K562 (cell line): ENCODE results near the gene HOXB4. TPM values are rescaled to one million over a fixed set of nuclear protein-coding genes. Genes with fewer than 3 reads are reported as not detected.

Experiments
- CBX2 ChIP-seq: fragments of 200-600 bp; sonication (generic); IDR thresholded peaks from one replicate; pipeline ENCODE4 v1.6.1; 2012; ENCODE audit warnings: mild to moderate bottlenecking, low read length, inconsistent platforms; ENCODE audit not compliant: insufficient read depth, poor library complexity, severe bottlenecking
- CLOCK ChIP-seq: fragments of 250-450 bp; sonication (Bioruptor Pico); IDR thresholded peaks from 2 replicates; pipeline ENCODE4 v1.4.0; 2020; ENCODE audit warnings: mild to moderate bottlenecking, moderate library complexity, borderline replicate concordance
- CXXC5 ChIP-seq: fragments of 250-450 bp; sonication (Bioruptor Pico); IDR thresholded peaks from 2 replicates; pipeline ENCODE4 v1.8.0; 2022; ENCODE audit warnings: inconsistent platforms, mild to moderate bottlenecking, moderate library complexity
- E2F3 ChIP-seq: fragments of 250-450 bp; sonication (Bioruptor Pico); IDR thresholded peaks from 2 replicates; pipeline ENCODE4 v1.4.0; 2020; ENCODE audit warnings: mild to moderate bottlenecking
- EGR1 ChIP-seq: fragments of 450-650 bp; conservative IDR thresholded peaks from 2 replicates; pipeline ENCODE4 v1.6.1; 2017; ENCODE audit warnings: mild to moderate bottlenecking
- EP400 ChIP-seq: fragments of 450-650 bp; IDR thresholded peaks from 2 replicates; pipeline ENCODE4 v1.6.1; 2017; ENCODE audit warnings: antibody characterized with exemption, mild to moderate bottlenecking, moderate library complexity
- ETV1 ChIP-seq: fragments of 450-650 bp; conservative IDR thresholded peaks from 2 replicates; pipeline ENCODE4 v1.6.1; 2016; ENCODE audit warnings: missing genetic modification characterization, control low read depth, low read depth, missing compliant biosample characterization
- GABPB1 ChIP-seq: sonication (generic); formaldehyde crosslinking; IDR thresholded peaks from 2 replicates; pipeline ENCODE4 v1.8.0; 2022; ENCODE audit warnings: mild to moderate bottlenecking, missing genetic modification reagents
- HDAC2 ChIP-seq: fragments of 450-650 bp; IDR thresholded peaks from 2 replicates; pipeline ENCODE4 v1.6.1; 2016; ENCODE audit warnings: mild to moderate bottlenecking
- KHSRP ChIP-seq: fragments of 450-650 bp; IDR thresholded peaks from 2 replicates; pipeline ENCODE4 v1.6.1; 2017
- POLR2A ChIP-seq: fragments of 450-650 bp; conservative IDR thresholded peaks from 2 replicates; pipeline ENCODE4 v1.6.1; 2016
- POLR2H ChIP-seq: IDR thresholded peaks from 2 replicates; pipeline ENCODE4 v1.6.1; 2016; ENCODE audit warnings: missing genetic modification characterization, low read depth, mild to moderate bottlenecking, control low read depth, missing compliant biosample characterization, moderate library complexity
- POU5F1 ChIP-seq: fragments of 150-350 bp; IDR thresholded peaks from 2 replicates; pipeline ENCODE4 v1.6.1; 2014; ENCODE audit warnings: borderline replicate concordance, low read length, low read depth, mild to moderate bottlenecking; ENCODE audit not compliant: partially characterized antibody
- PTTG1 ChIP-seq: fragments of 450-650 bp; IDR thresholded peaks from 2 replicates; pipeline ENCODE4 v1.6.1; 2016; ENCODE audit warnings: low read depth, mild to moderate bottlenecking, missing genetic modification characterization, missing compliant biosample characterization
- SAP30 ChIP-seq: fragments of 200-600 bp; sonication (generic); IDR thresholded peaks from 2 replicates; pipeline ENCODE4 v1.6.1; 2012; ENCODE audit warnings: borderline replicate concordance, low read depth, mild to moderate bottlenecking, moderate library complexity, low read length, control low read depth, inconsistent platforms; ENCODE audit not compliant: insufficient read depth, poor library complexity, severe bottlenecking
- SLC30A9 ChIP-seq: fragments of 250-450 bp; sonication (Bioruptor Pico); IDR thresholded peaks from 2 replicates; pipeline ENCODE4 v1.8.0; 2022; ENCODE audit warnings: mild to moderate bottlenecking, moderate library complexity
- SP2 ChIP-seq: IDR thresholded peaks from 2 replicates; pipeline ENCODE4 v1.6.1; 2011; ENCODE audit warnings: mild to moderate bottlenecking, low read depth, low read length, moderate library complexity; ENCODE audit not compliant: poor library complexity, severe bottlenecking; ENCODE audit errors: extremely low read depth
- SPI1 ChIP-seq: IDR thresholded peaks from 2 replicates; pipeline ENCODE4 v1.6.1; 2011; ENCODE audit warnings: low read depth, low read length, control low read depth, borderline replicate concordance
- TAF9B ChIP-seq: fragments of 450-650 bp; IDR thresholded peaks from 2 replicates; pipeline ENCODE4 v1.6.1; 2018; ENCODE audit warnings: mild to moderate bottlenecking; ENCODE audit not compliant: partially characterized antibody
- ZKSCAN1 ChIP-seq: fragments of 150-350 bp; IDR thresholded peaks from 2 replicates; pipeline ENCODE4 v1.6.1; 2016; ENCODE audit warnings: low read depth, low read length
- ZNF384 ChIP-seq: IDR thresholded peaks from 2 replicates; pipeline ENCODE4 v1.6.1; 2012; ENCODE audit warnings: low read depth, low read length, improper control_type of control experiment
- ZNF609 ChIP-seq: sonication (generic); formaldehyde crosslinking; IDR thresholded peaks from 2 replicates; pipeline ENCODE4 v1.8.1; 2023; ENCODE audit warnings: missing genetic modification reagents, mild to moderate bottlenecking, borderline replicate concordance
- polyA plus RNA-seq, 8 experiments: library from polyadenylated mRNA; depleted of rRNA in 4 of 8; stranded (reverse) in 5 of 8; unstranded in 3 of 8; fragments of >200 nt; fragmentation: Nextera tagmentation in 2 of 8; fragmentation: Illumina TruSeq in 1 of 8; extraction: Ambion mirVana in 2 of 8; extraction: Trizol in 1 of 8; gene quantifications; 2 replicates each; pipeline versions ENCODE4 v1.2.1 to v1.2.3, GENCODE V29; 2011 to 2014; ENCODE audit warnings: inconsistent platforms in 1 of 8, missing spikeins in 1 of 8
- total RNA-seq, 7 experiments: library from RNA; depleted of rRNA in 6 of 7; stranded (reverse); fragments of >200 nt in 6 of 7; fragmentation: Illumina TruSeq in 2 of 7; extraction: Trizol in 2 of 7; gene quantifications; 2 replicates each; pipeline versions ENCODE4 v1.2.1 to v1.2.3, GENCODE V29; 2011 to 2021; ENCODE audit warnings: low replicate concordance in 1 of 7

Gene HOXB4
- total and polyA plus RNA-seq, 9 of the 15 experiments (the other 6 are each of a cell fraction or from before 2014, with no cell fraction given), result 1.6 to 34.9 (median 14.9) TPM

- TF ChIP-seq CLOCK (CRISPR knock-in tag) (no peak), POLR2H (tag) (no peak), SAP30 (no peak), CBX2 (no peak), ETV1 (tag) (0 out of 2 replicates have a peak, but pooled peaks have one; percentile 13), SPI1 (peak; percentile 65; the same call in 1 of the 2 replicates), ZNF384 (no peak), E2F3 (CRISPR knock-in tag) (no peak), CXXC5 (no peak; the same call in none of the 2 replicates), POU5F1 (no peak), GABPB1 (CRISPR knock-in tag) (0 out of 2 replicates have a peak, but pooled peaks have one; percentile 12), KHSRP (no peak), EP400 (peak; percentile 53; the same call in 1 of the 2 replicates), EGR1 (peak; percentile 22; the same call in 1 of the 2 replicates), POLR2A (peak; percentile 71), PTTG1 (tag) (no peak), ZNF609 (no peak), SP2 (no peak), TAF9B (peak; percentile 67), ZKSCAN1 (no peak), SLC30A9 (CRISPR knock-in tag) (no peak), HDAC2 (no peak)
Measured at GRCh38 chr17:48544349-48545021, 33.7 kb downstream of the HOXB4 start (continued).
